Measurements from ENCODE around the gene NCAPD3. TPM values are rescaled to one million over a fixed set of nuclear protein-coding genes. Genes with fewer than 3 reads are reported as not detected.

NCAPD3 gene
- total RNA-seq, 1 experiment from 2014 or later = 26.7 TPM

GRCh38 chr11:134252346-134253187 is 28.8 kb upstream of the NCAPD3 start:
- ChIA-PET POLR2A (interaction anchor here (0.7 to 5.3 kb wide), 6 partner anchors 12 to 133 kb away, joined by 3 to 52 read pairs (median 7); partner anchors contain the start of genes NCAPD3 and VPS26B), CTCF (interaction anchor here (0.6 to 2.7 kb wide), 5 partner anchors 10 to 220 kb away, joined by 3 to 9 read pairs (median 3); partner anchors contain the start of gene VPS26B)
- peaks cover 22% of the 10 kb centered on the region for H3K4me1 Mint-ChIP-seq (ENCODE audit: insufficient read depth, unreplicated experiment)
- no peak for DNase-seq (ENCODE audit: unreplicated experiment)
- no TSS peak for BruUV-seq (replicated peaks)
- TF ChIP-seq, protein P1, sequence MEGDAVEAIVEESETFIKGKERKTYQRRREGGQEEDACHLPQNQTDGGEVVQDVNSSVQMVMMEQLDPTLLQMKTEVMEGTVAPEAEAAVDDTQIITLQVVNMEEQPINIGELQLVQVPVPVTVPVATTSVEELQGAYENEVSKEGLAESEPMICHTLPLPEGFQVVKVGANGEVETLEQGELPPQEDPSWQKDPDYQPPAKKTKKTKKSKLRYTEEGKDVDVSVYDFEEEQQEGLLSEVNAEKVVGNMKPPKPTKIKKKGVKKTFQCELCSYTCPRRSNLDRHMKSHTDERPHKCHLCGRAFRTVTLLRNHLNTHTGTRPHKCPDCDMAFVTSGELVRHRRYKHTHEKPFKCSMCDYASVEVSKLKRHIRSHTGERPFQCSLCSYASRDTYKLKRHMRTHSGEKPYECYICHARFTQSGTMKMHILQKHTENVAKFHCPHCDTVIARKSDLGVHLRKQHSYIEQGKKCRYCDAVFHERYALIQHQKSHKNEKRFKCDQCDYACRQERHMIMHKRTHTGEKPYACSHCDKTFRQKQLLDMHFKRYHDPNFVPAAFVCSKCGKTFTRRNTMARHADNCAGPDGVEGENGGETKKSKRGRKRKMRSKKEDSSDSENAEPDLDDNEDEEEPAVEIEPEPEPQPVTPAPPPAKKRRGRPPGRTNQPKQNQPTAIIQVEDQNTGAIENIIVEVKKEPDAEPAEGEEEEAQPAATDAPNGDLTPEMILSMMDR (IDR thresholded peaks at IDR 0.05; ENCODE audit: unreplicated experiment) = no peak
- intact Hi-C loops (cut with micrococcal nuclease) = loop anchor here (2.0 kb wide), 1 partner anchor 28 kb away; the partner anchor contains the start of gene VPS26B
- H3K9me3 Mint-ChIP-seq (ENCODE audit: unreplicated experiment) = no peaks in the 10 kb centered on the region
- no peaks in the 10 kb centered on the region for H3K27me3 Mint-ChIP-seq (ENCODE audit: insufficient read depth, unreplicated experiment)
- H3K36me3 Mint-ChIP-seq (ENCODE audit: insufficient read depth, unreplicated experiment) = peaks cover 28% of the 10 kb centered on the region
- H3K27ac Mint-ChIP-seq (ENCODE audit: low read depth, unreplicated experiment) = peak overlapping the region; percentile 83
- peak overlapping the region; percentile 90 for H3K4me3 Mint-ChIP-seq (ENCODE audit: unreplicated experiment)

GRCh38 chr11:134250675-134251074 is 26.9 kb upstream of the NCAPD3 start:
- ChIA-PET CTCF (interaction anchor here (2.7 kb wide), 1 partner anchor 12 kb away, joined by 9 read pairs; no protein-coding TSS in a partner anchor), POLR2A (interaction anchor here (0.7 to 5.3 kb wide), 2 partner anchors 22 to 26 kb away, joined by 4 to 52 read pairs; partner anchors contain the start of genes NCAPD3 and VPS26B)
- TF ChIP-seq, protein P1 (IDR thresholded peaks at IDR 0.05; ENCODE audit: unreplicated experiment) = no peak
- Mint-ChIP-seq H3K27me3 (ENCODE audit: insufficient read depth, unreplicated experiment) (no peaks in the 10 kb centered on the region), H3K4me1 (ENCODE audit: insufficient read depth, unreplicated experiment) (peaks cover 22% of the 10 kb centered on the region), H3K36me3 (ENCODE audit: insufficient read depth, unreplicated experiment) (peaks cover 29% of the 10 kb centered on the region), H3K9me3 (ENCODE audit: unreplicated experiment) (no peaks in the 10 kb centered on the region), H3K27ac (ENCODE audit: low read depth, unreplicated experiment) (no peak overlapping the region), H3K4me3 (ENCODE audit: unreplicated experiment) (no peak overlapping the region)
- DNase-seq (ENCODE audit: unreplicated experiment) = no peak
- BruUV-seq (replicated peaks) = no TSS peak
- intact Hi-C loops (cut with micrococcal nuclease) = no loop called here

DNA sequence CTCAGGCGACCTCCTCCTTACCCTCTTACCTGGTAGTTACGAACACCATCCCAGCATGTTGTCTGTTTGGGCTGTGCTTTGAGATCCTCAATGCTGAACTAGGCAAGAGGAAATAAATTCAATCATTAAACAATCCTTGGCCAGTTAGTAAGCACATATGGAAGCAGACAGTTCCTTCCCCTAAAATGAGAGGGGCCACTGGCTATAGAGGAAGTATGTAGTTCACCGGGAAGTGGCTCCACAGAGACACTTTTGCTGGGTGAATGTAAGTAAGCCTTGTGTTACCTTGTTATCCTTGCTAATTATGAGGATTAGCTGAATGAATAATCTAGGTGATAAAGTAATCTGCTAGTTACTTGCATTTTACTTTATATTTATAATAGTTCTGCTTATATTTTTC is 26.5 kb upstream of the NCAPD3 start:
- intact Hi-C loops (cut with micrococcal nuclease) = no loop called here
- BruUV-seq (replicated peaks) = no TSS peak
- CTCF ChIA-PET = interaction anchor here (0.6 to 2.7 kb wide), 2 partner anchors 12 to 199 kb away, joined by 5 to 9 read pairs; no protein-coding TSS in a partner anchor
- Mint-ChIP-seq H3K27me3 (ENCODE audit: insufficient read depth, unreplicated experiment) (no peaks in the 10 kb centered on the region), H3K27ac (ENCODE audit: low read depth, unreplicated experiment) (no peak overlapping the region), H3K36me3 (ENCODE audit: insufficient read depth, unreplicated experiment) (peaks cover 29% of the 10 kb centered on the region), H3K9me3 (ENCODE audit: unreplicated experiment) (no peaks in the 10 kb centered on the region), H3K4me1 (ENCODE audit: insufficient read depth, unreplicated experiment) (peaks cover 22% of the 10 kb centered on the region), H3K4me3 (ENCODE audit: unreplicated experiment) (no peak overlapping the region)
- TF ChIP-seq, protein P1 (IDR thresholded peaks at IDR 0.05; ENCODE audit: unreplicated experiment) = no peak
- POLR2A ChIA-PET = interaction anchor here (0.7 to 5.3 kb wide), 2 partner anchors 21 to 26 kb away, joined by 4 to 52 read pairs; partner anchors contain the start of genes NCAPD3 and VPS26B
- DNase-seq (ENCODE audit: unreplicated experiment) = no peak

- ChIA-PET POLR2A (interaction anchor here (0.5 to 1.8 kb wide), 5 partner anchors 8 to 1303 kb away, joined by 3 to 11 read pairs (median 3); partner anchors contain the start of genes NCAPD3 and VPS26B), CTCF (interaction anchor here (1.1 kb wide), 1 partner anchor 13 kb away, joined by 3 read pairs; no protein-coding TSS in a partner anchor)
- Mint-ChIP-seq H3K9me3 (ENCODE audit: unreplicated experiment) (no peaks in the 10 kb centered on the region), H3K4me3 (ENCODE audit: unreplicated experiment) (no peak overlapping the region), H3K27me3 (ENCODE audit: insufficient read depth, unreplicated experiment) (no peaks in the 10 kb centered on the region), H3K4me1 (ENCODE audit: insufficient read depth, unreplicated experiment) (peaks cover 14% of the 10 kb centered on the region), H3K27ac (ENCODE audit: low read depth, unreplicated experiment) (no peak overlapping the region), H3K36me3 (ENCODE audit: insufficient read depth, unreplicated experiment) (peaks cover 29% of the 10 kb centered on the region)
- intact Hi-C loops (cut with micrococcal nuclease) = no loop called here
- DNase-seq (ENCODE audit: unreplicated experiment) = no peak
- TF ChIP-seq, protein P1 (IDR thresholded peaks at IDR 0.05; ENCODE audit: unreplicated experiment) = no peak
- no TSS peak for BruUV-seq (replicated peaks)
These were observed 25.2 kb upstream of the NCAPD3 start for GRCh38 chr11:134248910-134249480.
